Endometrial microvascular endothelial cells (primary cell): ENCODE results near the gene MYB. TPM values are rescaled to one million over a fixed set of nuclear protein-coding genes. Genes with fewer than 3 reads are reported as not detected.

Source experiments
- in situ Hi-C: cut with HindIII; loops from 2 replicates; pipeline ENCODE4 v1.10.0; 2017; ENCODE audit warnings: low sequenced_read_pairs, low pct_unique_long_range_greater_than_20kb; ENCODE audit errors: inconsistent ontology term
- total RNA-seq: library from RNA; depleted of rRNA; stranded (reverse); fragments of >200 nt; gene quantifications from one replicate; pipeline ENCODE4 v1.2.3, GENCODE V29; 2015; ENCODE audit errors: inconsistent ontology term

MYB gene
- total RNA-seq, 1 donor from 2014 or later: not detected

GRCh38 chr6:135210632-135211305 is 29.7 kb downstream of the MYB start:
- in situ Hi-C loops: no loop called here

GRCh38 chr6:135211306-135211702 is 30.2 kb downstream of the MYB start:
- in situ Hi-C loops: no loop called here

- in situ Hi-C loops: no loop called here
Observed at GRCh38 chr6:135212020-135212806, 31.1 kb downstream of the MYB start.

GRCh38 chr6:135212935-135213334 is 31.8 kb downstream of the MYB start:
- in situ Hi-C loops: no loop called here

GRCh38 chr6:135213616-135214015 is 32.5 kb downstream of the MYB start:
- in situ Hi-C loops: no loop called here

GRCh38 chr6:135215160-135215559 is 34.1 kb downstream of the MYB start:
- in situ Hi-C loops: no loop called here

GRCh38 chr6:135215563-135215962 is 34.5 kb downstream of the MYB start:
- in situ Hi-C loops: no loop called here

GRCh38 chr6:135217663-135218062 is 36.6 kb downstream of the MYB start:
- in situ Hi-C loops: no loop called here

- in situ Hi-C loops: no loop called here
Observed at GRCh38 chr6:135219346-135219745, 38.2 kb downstream of the MYB start.

GRCh38 chr6:135221042-135221441 is 39.9 kb downstream of the MYB start:
- in situ Hi-C loops: no loop called here

- in situ Hi-C loops: no loop called here
Observed at GRCh38 chr6:135221505-135221904, 40.4 kb downstream of the MYB start.

GRCh38 chr6:135222623-135223022 is 41.5 kb downstream of the MYB start:
- in situ Hi-C loops: no loop called here

- in situ Hi-C loops: no loop called here
Observed at GRCh38 chr6:135224037-135224647, 43.0 kb downstream of the MYB start.

- in situ Hi-C loops: no loop called here
Observed at GRCh38 chr6:135225911-135226310, 44.8 kb downstream of the MYB start.

GRCh38 chr6:135226537-135226936 is 45.4 kb downstream of the MYB start:
- in situ Hi-C loops: no loop called here

GRCh38 chr6:135227349-135227748 is 46.2 kb downstream of the MYB start:
- in situ Hi-C loops: no loop called here

GRCh38 chr6:135227758-135228157 is 46.6 kb downstream of the MYB start:
- in situ Hi-C loops: no loop called here

- in situ Hi-C loops: no loop called here
Observed at GRCh38 chr6:135228486-135228885, 47.4 kb downstream of the MYB start.

- in situ Hi-C loops: no loop called here
Observed at GRCh38 chr6:135229996-135230395, 48.9 kb downstream of the MYB start.
